Duodenal mucosa (tissue), 2 donors: ENCODE results near the gene ITPR1.
A peak's percentile ranks its signal among the peaks of the same experiment; 100 is the strongest.

Experiments used
- H3K27ac ChIP-seq: one replicate; pipeline ENCODE4 v1.7.0; 2013; ENCODE audit warnings: low read depth, low read length
- H3K27me3 ChIP-seq, 2 donors: one replicate each; pipeline ENCODE4 v1.7.0; 2013; ENCODE audit warnings: low read length in 2 of 2, control low read depth in 1 of 2; ENCODE audit not compliant: insufficient read depth in 2 of 2, control insufficient read depth in 1 of 2
- H3K36me3 ChIP-seq, 2 donors: one replicate each; pipeline ENCODE4 v1.7.0; 2013; ENCODE audit warnings: low read length in 2 of 2, control low read depth in 1 of 2; ENCODE audit not compliant: insufficient read depth in 2 of 2, control insufficient read depth in 1 of 2
- H3K4me1 ChIP-seq, 2 donors: one replicate each; pipeline ENCODE4 v1.7.0; 2013; ENCODE audit warnings: low read length in 2 of 2, control low read depth in 1 of 2; ENCODE audit not compliant: insufficient read depth in 2 of 2, control insufficient read depth in 1 of 2
- H3K4me3 ChIP-seq, 2 donors: one replicate each; pipeline ENCODE4 v1.7.0; 2013; ENCODE audit warnings: low read length in 2 of 2, low read depth in 1 of 2
- H3K9ac ChIP-seq, 2 donors: one replicate each; pipeline ENCODE4 v1.7.0; 2013; ENCODE audit warnings: low read length in 2 of 2, low read depth in 1 of 2
- H3K9me3 ChIP-seq, 2 donors: one replicate each; pipeline ENCODE4 v1.7.0; 2013; ENCODE audit warnings: low read length in 2 of 2, control low read depth in 1 of 2; ENCODE audit not compliant: control insufficient read depth in 1 of 2

Gene ITPR1

DNA sequence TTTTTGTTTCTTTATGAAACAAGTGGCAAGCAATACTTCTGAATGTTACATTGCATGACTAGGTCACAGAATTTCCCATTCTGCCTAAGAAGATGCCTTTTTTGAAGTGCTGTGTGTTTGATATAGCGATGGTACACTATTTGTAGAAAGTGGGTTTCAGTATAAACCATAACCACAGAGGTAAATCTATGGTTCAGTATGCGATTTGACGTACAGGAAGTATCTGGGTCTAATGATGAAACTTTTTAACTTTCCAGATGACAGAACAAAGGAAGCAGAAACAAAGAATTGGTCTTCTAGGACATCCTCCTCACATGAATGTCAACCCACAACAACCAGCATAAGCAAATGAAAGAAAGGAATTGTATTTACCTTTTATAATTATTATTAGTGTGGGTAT, 352.7 kb downstream of the ITPR1 start:
- no peak overlapping the region for H3K27ac ChIP-seq
- no peaks in the 10 kb centered on the region for H3K9me3 ChIP-seq

DNA sequence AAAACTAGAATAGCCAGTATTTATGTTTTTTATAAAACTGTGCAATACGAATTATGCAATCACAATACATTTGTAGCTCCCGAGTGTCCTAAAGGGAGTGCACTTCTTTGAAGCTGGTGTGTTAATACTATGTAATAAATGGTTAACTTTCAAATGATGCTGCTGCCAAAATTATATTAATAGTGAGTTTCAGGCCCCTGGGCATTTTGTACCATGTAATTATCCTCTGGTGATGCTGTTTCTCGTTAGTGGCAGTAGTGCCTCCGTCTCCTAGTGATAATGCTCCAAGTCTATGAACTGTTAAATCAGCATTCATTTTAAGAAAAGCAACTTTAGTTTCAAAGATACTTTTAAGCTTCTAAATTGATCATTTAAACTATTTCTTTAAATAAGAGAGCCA, 353.4 kb downstream of the ITPR1 start:
- Histone ChIP-seq H3K27ac (no peak overlapping the region), H3K4me1 (peaks cover 27 to 30% of the 10 kb centered on the region in 2 donors), H3K27me3 (no peaks in the 10 kb centered on the region), H3K4me3 (no peak overlapping the region), H3K36me3 (no peaks in the 10 kb centered on the region), H3K9ac (no peak overlapping the region), H3K9me3 (no peaks in the 10 kb centered on the region)

More for the DNA sequence above, 352.7 kb downstream of the ITPR1 start:
- no peaks in the 10 kb centered on the region for H3K36me3 ChIP-seq
- no peak overlapping the region for H3K4me3 ChIP-seq
- H3K9ac ChIP-seq: no peak overlapping the region
- no peaks in the 10 kb centered on the region for H3K27me3 ChIP-seq
- H3K4me1 ChIP-seq: peaks cover 26 to 27% of the 10 kb centered on the region in 2 donors

DNA sequence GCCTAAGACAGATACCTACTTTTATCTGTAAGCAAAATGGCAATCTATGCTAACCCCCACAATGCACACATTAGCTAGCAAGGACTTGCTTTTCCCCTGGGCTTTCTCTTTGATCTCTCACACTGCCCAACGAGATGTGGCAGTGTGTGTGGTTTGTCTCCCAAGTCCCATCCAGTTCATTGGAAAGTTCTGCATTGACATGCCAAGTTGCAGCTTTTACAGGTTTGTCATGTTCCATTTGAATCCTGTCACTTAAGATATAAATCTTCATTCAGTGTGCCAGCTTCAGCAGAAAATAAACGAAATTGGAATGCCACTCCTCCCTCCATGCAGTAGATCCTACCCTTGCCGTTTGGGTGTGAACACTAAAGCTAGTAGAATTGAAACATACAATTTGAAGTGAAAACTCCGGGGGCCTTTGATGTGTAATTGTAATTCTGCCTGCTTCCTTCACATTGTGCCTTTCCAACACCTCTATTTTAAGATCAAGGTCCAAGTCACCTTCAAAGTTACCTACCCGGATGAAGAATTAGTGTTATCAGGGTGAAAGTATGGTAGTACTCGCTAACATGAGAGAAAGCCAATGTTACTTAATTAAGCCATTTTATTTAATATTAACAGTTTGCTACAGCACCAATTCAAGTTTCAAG, 355.2 kb downstream of the ITPR1 start:
- Histone ChIP-seq H3K4me1 (peaks cover 29 to 30% of the 10 kb centered on the region in 2 donors), H3K4me3 (peak overlapping the region in 1 of 2 donors; percentile 6), H3K9me3 (no peaks in the 10 kb centered on the region), H3K36me3 (no peaks in the 10 kb centered on the region), H3K27me3 (no peaks in the 10 kb centered on the region), H3K9ac (peak overlapping the region in 1 of 2 donors; percentile 1), H3K27ac (no peak overlapping the region)

DNA sequence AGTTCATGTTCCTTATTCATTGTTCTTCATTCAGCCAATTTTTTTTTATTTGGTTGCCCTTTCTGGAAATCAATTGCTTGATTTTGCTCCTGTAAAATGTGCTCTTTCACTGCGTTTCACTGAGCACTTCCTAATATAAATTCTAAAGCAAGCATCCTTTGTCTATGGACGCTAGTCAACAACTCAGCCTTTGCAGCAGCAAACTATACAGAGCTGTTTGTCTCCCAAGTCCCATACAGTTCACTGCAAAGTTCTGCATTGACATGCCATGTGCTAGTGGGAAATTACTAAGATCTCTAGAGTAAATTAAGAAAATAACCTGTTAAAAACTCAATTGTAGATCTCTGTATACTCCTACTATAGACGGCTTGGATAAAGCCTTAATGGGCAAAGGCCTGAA, 356.0 kb downstream of the ITPR1 start:
- H3K4me1 ChIP-seq: peaks cover 30 to 32% of the 10 kb centered on the region in 2 donors
- H3K9me3 ChIP-seq: no peaks in the 10 kb centered on the region
- H3K27me3 ChIP-seq: no peaks in the 10 kb centered on the region
- no peak overlapping the region for H3K27ac ChIP-seq
- no peak overlapping the region for H3K9ac ChIP-seq
- no peaks in the 10 kb centered on the region for H3K36me3 ChIP-seq
- H3K4me3 ChIP-seq: no peak overlapping the region

DNA sequence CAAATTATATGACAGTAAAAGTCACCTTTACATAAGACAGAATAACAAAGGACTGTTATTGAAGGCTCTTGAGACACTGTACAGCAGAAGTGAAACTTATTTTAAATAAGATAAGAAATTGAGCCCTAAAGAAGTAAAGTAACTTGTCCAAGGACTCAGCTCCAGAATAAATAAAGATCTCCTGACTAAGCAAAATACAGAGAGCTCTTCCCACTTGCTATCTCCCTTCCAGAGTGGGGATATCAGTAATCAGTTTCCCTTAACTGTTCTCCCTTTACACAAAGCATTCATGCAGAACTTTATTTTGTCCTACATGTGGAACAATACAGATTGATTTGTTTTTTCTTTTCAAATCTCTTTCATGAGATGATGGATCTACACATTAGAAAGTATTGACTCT, 356.6 kb downstream of the ITPR1 start:
- Histone ChIP-seq H3K4me1 (peaks cover 30 to 32% of the 10 kb centered on the region in 2 donors), H3K9me3 (no peaks in the 10 kb centered on the region), H3K4me3 (no peak overlapping the region), H3K36me3 (no peaks in the 10 kb centered on the region), H3K27me3 (no peaks in the 10 kb centered on the region), H3K9ac (no peak overlapping the region), H3K27ac (no peak overlapping the region)

DNA sequence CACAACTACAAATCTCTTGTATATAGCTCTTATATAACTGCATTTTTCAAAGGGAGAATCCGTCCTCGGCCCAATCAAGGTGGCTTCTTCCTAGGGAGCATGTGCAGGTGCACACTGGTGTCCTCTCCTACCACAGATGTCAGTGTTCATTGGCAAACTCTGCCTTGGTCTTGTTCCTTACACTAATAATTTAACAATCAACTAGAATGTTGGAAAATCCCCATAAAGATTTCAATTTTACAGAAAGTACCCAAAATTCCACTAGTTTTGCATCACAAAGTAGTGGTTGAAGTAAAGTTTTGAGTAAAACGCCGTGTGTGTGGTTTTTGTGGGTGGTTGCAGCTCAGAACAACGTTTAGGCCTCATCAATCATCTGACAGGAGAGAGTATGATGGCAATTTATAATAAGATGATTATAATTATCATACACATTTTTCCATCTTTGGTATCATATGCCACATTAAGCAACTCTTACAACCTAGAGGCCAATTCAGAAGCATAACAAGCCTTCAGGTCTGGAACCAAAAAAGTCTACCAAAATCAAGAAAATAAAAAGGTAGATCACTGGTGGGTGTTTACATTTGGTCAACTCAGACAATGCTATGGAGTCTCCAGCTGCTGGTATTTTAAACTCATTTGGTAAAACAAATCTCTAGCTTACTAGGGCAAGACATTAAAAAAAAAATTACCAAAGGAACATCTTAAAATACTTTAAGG, 357.2 kb downstream of the ITPR1 start:
- no peak overlapping the region for H3K9ac ChIP-seq
- H3K36me3 ChIP-seq: no peaks in the 10 kb centered on the region
- H3K9me3 ChIP-seq: no peaks in the 10 kb centered on the region
- H3K27me3 ChIP-seq: no peaks in the 10 kb centered on the region
- no peak overlapping the region for H3K27ac ChIP-seq
- no peak overlapping the region for H3K4me3 ChIP-seq
- peaks cover 30 to 32% of the 10 kb centered on the region in 2 donors for H3K4me1 ChIP-seq

- Histone ChIP-seq H3K27me3 (no peaks in the 10 kb centered on the region), H3K4me1 (peaks cover 30 to 32% of the 10 kb centered on the region in 2 donors), H3K9ac (no peak overlapping the region), H3K27ac (no peak overlapping the region), H3K4me3 (no peak overlapping the region), H3K36me3 (no peaks in the 10 kb centered on the region), H3K9me3 (no peaks in the 10 kb centered on the region)
These were observed 357.7 kb downstream of the ITPR1 start for GRCh38 chr3:4850928-4851265.

- no peaks in the 10 kb centered on the region for H3K9me3 ChIP-seq
- H3K9ac ChIP-seq: peak overlapping the region in 1 of 2 donors; percentile 19
- H3K27ac ChIP-seq: no peak overlapping the region
- H3K27me3 ChIP-seq: no peaks in the 10 kb centered on the region
- H3K36me3 ChIP-seq: no peaks in the 10 kb centered on the region
- H3K4me3 ChIP-seq: no peak overlapping the region
- H3K4me1 ChIP-seq: peaks cover 35 to 36% of the 10 kb centered on the region in 2 donors
These were observed 359.9 kb downstream of the ITPR1 start for GRCh38 chr3:4852780-4853748.

GRCh38 chr3:4853749-4854140, 360.6 kb downstream of the ITPR1 start:
- Histone ChIP-seq H3K4me3 (no peak overlapping the region), H3K9me3 (no peaks in the 10 kb centered on the region), H3K36me3 (no peaks in the 10 kb centered on the region), H3K27me3 (no peaks in the 10 kb centered on the region), H3K4me1 (peaks cover 28 to 29% of the 10 kb centered on the region in 2 donors), H3K27ac (no peak overlapping the region), H3K9ac (peak overlapping the region in 1 of 2 donors; percentile 19)

DNA sequence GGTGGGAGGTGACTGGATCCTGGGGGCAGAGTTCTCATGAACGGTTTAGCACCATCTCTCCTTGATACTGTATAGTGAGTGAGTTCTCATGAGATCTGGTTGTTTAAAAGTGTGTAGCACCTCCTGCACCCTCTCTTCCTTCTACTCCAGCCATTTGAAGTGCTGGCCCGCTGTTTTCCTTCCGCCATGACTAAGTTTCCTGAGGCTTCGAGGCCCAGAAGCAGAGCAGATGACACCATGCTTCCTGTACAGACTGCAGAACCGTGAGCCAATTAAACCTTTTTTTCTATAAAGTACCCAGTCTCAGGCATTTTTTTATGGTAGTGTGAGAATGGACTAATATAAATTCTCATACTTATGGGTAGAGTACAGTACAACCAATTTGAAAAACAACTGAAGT, 362.5 kb downstream of the ITPR1 start:
- H3K36me3 ChIP-seq: no peaks in the 10 kb centered on the region
- H3K4me1 ChIP-seq: peaks cover 12 to 13% of the 10 kb centered on the region in 2 donors
- H3K9ac ChIP-seq: no peak overlapping the region
- no peak overlapping the region for H3K27ac ChIP-seq
- no peaks in the 10 kb centered on the region for H3K27me3 ChIP-seq
- no peak overlapping the region for H3K4me3 ChIP-seq
- no peaks in the 10 kb centered on the region for H3K9me3 ChIP-seq
